ENCODE data around the gene C16orf96. TPM values are rescaled to one million over a fixed set of nuclear protein-coding genes. Genes with fewer than 3 reads are reported as not detected.
A peak's percentile ranks its signal among the peaks of the same experiment; 100 is the strongest.

The C16orf96 gene
- total and polyA plus RNA-seq, 3 donors from 2014 or later, result 10.3 to 19.8 (median 15.1) TPM

- H3K36me3 ChIP-seq (ENCODE audit: low read depth, missing control alignments), result no peaks in the 10 kb centered on the region
- whole genome bisulfite sequencing, 2 donors, result 85 to 94% methylated on average over 3 to 19 of the region's 19 CpGs
- no peaks in the 10 kb centered on the region for H3K27me3 ChIP-seq
- intact Hi-C loops (cut with DNase I; ENCODE audit: low total_unique reads), result no loop called here
- peaks cover 13% of the 10 kb centered on the region for H3K4me1 ChIP-seq
- TF ChIP-seq POLR2A (IDR thresholded peaks at IDR 0.05), result no peak
- TF ChIP-seq, protein P1, sequence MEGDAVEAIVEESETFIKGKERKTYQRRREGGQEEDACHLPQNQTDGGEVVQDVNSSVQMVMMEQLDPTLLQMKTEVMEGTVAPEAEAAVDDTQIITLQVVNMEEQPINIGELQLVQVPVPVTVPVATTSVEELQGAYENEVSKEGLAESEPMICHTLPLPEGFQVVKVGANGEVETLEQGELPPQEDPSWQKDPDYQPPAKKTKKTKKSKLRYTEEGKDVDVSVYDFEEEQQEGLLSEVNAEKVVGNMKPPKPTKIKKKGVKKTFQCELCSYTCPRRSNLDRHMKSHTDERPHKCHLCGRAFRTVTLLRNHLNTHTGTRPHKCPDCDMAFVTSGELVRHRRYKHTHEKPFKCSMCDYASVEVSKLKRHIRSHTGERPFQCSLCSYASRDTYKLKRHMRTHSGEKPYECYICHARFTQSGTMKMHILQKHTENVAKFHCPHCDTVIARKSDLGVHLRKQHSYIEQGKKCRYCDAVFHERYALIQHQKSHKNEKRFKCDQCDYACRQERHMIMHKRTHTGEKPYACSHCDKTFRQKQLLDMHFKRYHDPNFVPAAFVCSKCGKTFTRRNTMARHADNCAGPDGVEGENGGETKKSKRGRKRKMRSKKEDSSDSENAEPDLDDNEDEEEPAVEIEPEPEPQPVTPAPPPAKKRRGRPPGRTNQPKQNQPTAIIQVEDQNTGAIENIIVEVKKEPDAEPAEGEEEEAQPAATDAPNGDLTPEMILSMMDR (IDR thresholded peaks at IDR 0.05), result no peak
- no peaks in the 10 kb centered on the region for H3K9me3 ChIP-seq
- H3K4me3 ChIP-seq, result no peak overlapping the region
- no peak overlapping the region for H3K27ac ChIP-seq
- no peak for DNase-seq
These were observed 42.9 kb upstream of the C16orf96 start for GRCh38 chr16:4513086-4513860.

- no peaks in the 10 kb centered on the region for H3K9me3 ChIP-seq
- WGBS, 2 donors, result 96 to 100% methylated on average over 2 to 7 of the region's 7 CpGs
- no peak overlapping the region for H3K4me3 ChIP-seq
- no peaks in the 10 kb centered on the region for H3K27me3 ChIP-seq
- TF ChIP-seq, protein P1 (IDR thresholded peaks at IDR 0.05), result no peak
- TF ChIP-seq POLR2A (IDR thresholded peaks at IDR 0.05), result no peak
- no peaks in the 10 kb centered on the region for H3K36me3 ChIP-seq (ENCODE audit: low read depth, missing control alignments)
- peaks cover 13% of the 10 kb centered on the region for H3K4me1 ChIP-seq
- intact Hi-C loops (cut with DNase I; ENCODE audit: low total_unique reads), result no loop called here
- no peak overlapping the region for H3K27ac ChIP-seq
- DNase-seq, result no peak
These were observed 42.3 kb upstream of the C16orf96 start for GRCh38 chr16:4513881-4514280.

DNA sequence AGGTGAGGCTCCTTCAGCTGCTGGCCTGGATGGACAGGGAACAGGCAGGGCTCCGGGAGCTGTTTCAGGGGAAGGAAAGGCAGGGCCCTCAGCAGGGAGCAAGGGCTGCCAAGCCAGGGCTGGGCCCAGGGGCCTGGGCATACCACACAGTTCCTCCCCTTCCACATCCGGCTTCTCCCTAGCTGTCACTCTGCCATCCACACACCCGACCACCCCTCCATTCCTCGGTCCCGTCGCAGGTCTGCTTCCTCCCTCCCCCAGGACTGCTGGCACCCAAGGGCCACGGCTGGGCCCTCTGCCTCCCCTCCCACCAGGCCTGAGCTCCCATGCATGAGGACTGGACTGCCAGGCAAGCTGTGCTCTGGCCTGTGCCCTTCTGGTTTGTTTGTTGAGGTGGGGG is 41.5 kb upstream of the C16orf96 start:
- Histone ChIP-seq H3K4me3 (no peak overlapping the region), H3K9me3 (no peaks in the 10 kb centered on the region), H3K4me1 (peaks cover 13% of the 10 kb centered on the region), H3K27me3 (no peaks in the 10 kb centered on the region), H3K27ac (peak overlapping the region in 1 of 2 donors; percentile 32), H3K36me3 (ENCODE audit: low read depth, missing control alignments) (no peaks in the 10 kb centered on the region)
- TF ChIP-seq POLR2A (IDR thresholded peaks at IDR 0.05), result no peak
- TF ChIP-seq, protein P1 (IDR thresholded peaks at IDR 0.05), result no peak
- intact Hi-C loops (cut with DNase I; ENCODE audit: low total_unique reads), result no loop called here
- 55 to 65% methylated on average over 4 to 7 of the region's 7 CpGs for WGBS, 2 donors
- DNase-seq, result no peak

DNA sequence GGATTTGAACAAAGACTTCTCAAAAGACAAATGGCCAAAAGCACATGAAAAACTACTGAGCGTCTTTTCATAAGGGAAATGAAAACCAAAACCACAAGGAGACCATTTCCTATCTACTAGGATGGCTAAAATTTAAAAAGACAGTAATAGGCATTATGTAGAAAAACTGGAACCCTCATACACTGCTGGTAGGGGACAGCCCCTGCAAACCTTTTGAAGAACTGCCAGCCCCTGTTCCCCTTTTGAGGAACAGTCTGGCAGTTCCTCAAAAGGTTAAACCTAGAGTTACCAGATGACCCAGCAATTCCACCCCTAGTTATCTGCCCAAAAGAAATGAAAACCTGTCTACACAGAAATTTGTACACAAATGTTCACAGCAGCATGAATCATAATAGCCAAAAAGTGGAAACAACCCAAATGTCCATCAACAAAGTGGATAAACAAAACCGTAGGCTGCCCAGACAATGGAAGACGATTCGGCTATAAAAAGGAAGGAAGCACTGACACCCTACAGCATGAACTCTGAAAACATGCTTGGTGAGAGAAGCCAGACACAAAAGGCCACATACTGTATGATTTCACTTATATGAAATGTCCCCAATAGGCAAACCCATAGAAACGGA is 40.4 kb upstream of the C16orf96 start:
- Histone ChIP-seq H3K27me3 (no peaks in the 10 kb centered on the region), H3K36me3 (ENCODE audit: low read depth, missing control alignments) (no peaks in the 10 kb centered on the region), H3K9me3 (no peaks in the 10 kb centered on the region), H3K27ac (peak overlapping the region in 1 of 2 donors; percentile 32), H3K4me3 (no peak overlapping the region), H3K4me1 (peaks cover 13% of the 10 kb centered on the region)
- 66 to 76% methylated on average over 5 of the region's 5 CpGs for WGBS, 2 donors
- intact Hi-C loops (cut with DNase I; ENCODE audit: low total_unique reads), result no loop called here
- TF ChIP-seq, protein P1 (IDR thresholded peaks at IDR 0.05), result no peak
- no peak for TF ChIP-seq POLR2A (IDR thresholded peaks at IDR 0.05)
- no peak for DNase-seq
